CD4-positive, alpha-beta T cell (primary cell): ENCODE data around the gene MRNIP. TPM values are rescaled to one million over a fixed set of nuclear protein-coding genes. Genes with fewer than 3 reads are reported as not detected.

Experiments
- ATAC-seq: fragments of 200-7000 bp; cut with Tn5 transposase; one replicate; pipeline ENCODE4 v1.10.0; 2022; ENCODE audit warnings: mild to moderate bottlenecking; ENCODE audit not compliant: poor library complexity
- CTCF ChIA-PET: fragments of 350-600 bp; sonication (Branson Sonifier 250); formaldehyde crosslinking; loops from one replicate; lab custom pipeline; 2021; ENCODE audit warnings: antibody characterized with exemption, inconsistent platforms; lab: Charles Lee
- POLR2A ChIA-PET: fragments of 350-600 bp; sonication (Branson Sonifier 250); formaldehyde crosslinking; loops from one replicate; lab custom pipeline; 2021; ENCODE audit warnings: antibody characterized with exemption, inconsistent platforms; lab: Charles Lee
- DNase-seq, 14 experiments: peaks; one replicate each; pipeline ENCODE4 v3.0.0-alpha.2; 2013 to 2020; ENCODE audit warnings: mixed read lengths in 2 of 14
- H3K27ac ChIP-seq, 2 donors: one replicate each; pipeline versions ENCODE4 v1.5.1 to v1.7.0; 2013; ENCODE audit warnings: low read length in 2 of 2, low read depth in 1 of 2, mild to moderate bottlenecking in 1 of 2
- H3K27me3 ChIP-seq, 2 experiments: 1 replicate in 1 of 2; 2 replicates in 1 of 2; pipeline versions ENCODE4 v1.6.1 to v1.7.0; 2013; ENCODE audit warnings: low read length in 2 of 2, control low read depth in 1 of 2, mild to moderate bottlenecking in 1 of 2, moderate library complexity in 1 of 2; ENCODE audit not compliant: insufficient read depth in 2 of 2, control insufficient read depth in 1 of 2
- H3K36me3 ChIP-seq: one replicate; pipeline ENCODE4 v1.6.1; 2013; ENCODE audit warnings: low read length, control low read depth; ENCODE audit not compliant: insufficient read depth
- H3K4me1 ChIP-seq: one replicate; pipeline ENCODE4 v1.6.1; 2013; ENCODE audit warnings: low read length, control low read depth; ENCODE audit not compliant: insufficient read depth
- H3K4me3 ChIP-seq: one replicate; pipeline ENCODE4 v1.5.1; 2013; ENCODE audit warnings: mild to moderate bottlenecking, low read length, moderate library complexity
- H3K9me3 ChIP-seq, 2 experiments: 1 replicate in 1 of 2; 2 replicates in 1 of 2; pipeline versions ENCODE4 v1.6.1 to v1.7.0; 2013; ENCODE audit warnings: low read length in 2 of 2, mild to moderate bottlenecking in 2 of 2, control low read depth in 1 of 2, moderate library complexity in 1 of 2; ENCODE audit not compliant: control insufficient read depth in 1 of 2, insufficient read depth in 1 of 2
- H3K27ac Mint-ChIP-seq: one replicate; pipeline ENCODE4 v1.8.0; 2020; ENCODE audit warnings: mixed read lengths
- H3K27me3 Mint-ChIP-seq: one replicate; pipeline ENCODE4 v1.8.0; 2021; ENCODE audit warnings: mixed read lengths
- H3K36me3 Mint-ChIP-seq: one replicate; pipeline ENCODE4 v1.8.0; 2021; ENCODE audit warnings: low read depth, mixed read lengths
- H3K4me1 Mint-ChIP-seq: one replicate; pipeline ENCODE4 v1.8.0; 2021; ENCODE audit warnings: low read depth, mixed read lengths
- H3K4me3 Mint-ChIP-seq: one replicate; pipeline ENCODE4 v1.8.0; 2020; ENCODE audit warnings: mild to moderate bottlenecking, mixed read lengths
- H3K9me3 Mint-ChIP-seq: one replicate; pipeline ENCODE4 v1.8.0; 2020; ENCODE audit warnings: mixed read lengths
- CTCF ChIP-seq: fragments of 200-600 bp; IDR thresholded peaks from one replicate; pipeline ENCODE4 v1.8.0; 2022; ENCODE audit warnings: antibody characterized with exemption, mild to moderate bottlenecking
- intact Hi-C, 2 experiments: fragments of 100-400 bp; cut with DNase I in 1 of 2; cut with micrococcal nuclease in 1 of 2; formaldehyde crosslinking; loops; one replicate each; pipeline versions ENCODE4 v1.15.1 to v1.9.0; 2023 to 2025; cut with DNase I, micrococcal nuclease
- total RNA-seq, 174 experiments: library from RNA in 2 of 174; stranded (reverse) in 2 of 174; gene quantifications; one replicate each; pipeline ENCODE4 v1.2.3 and lab custom pipeline; 2021 to 2026

The MRNIP gene
- total RNA-seq, 2 experiments from 2014 or later: 31.8 to 32.8 TPM

GRCh38 chr5:179866241-179867078 is 7.8 kb upstream of the MRNIP start:
- no peaks in the 10 kb centered on the region for H3K27me3 Mint-ChIP-seq
- H3K27me3 ChIP-seq: no peaks in the 10 kb centered on the region

GRCh38 chr5:179865491-179866240 is 7.0 kb upstream of the MRNIP start:
- CTCF ChIA-PET: no interaction called here
- Histone ChIP-seq H3K4me1 (no peaks in the 10 kb centered on the region), H3K9me3 (peaks cover 0 to 8% of the 10 kb centered on the region in 2 experiments), H3K27me3 (no peaks in the 10 kb centered on the region), H3K36me3 (peaks cover 39% of the 10 kb centered on the region), H3K4me3 (no peak overlapping the region), H3K27ac (no peak overlapping the region)
- intact Hi-C loops: no loop called here
- H3K4me3 Mint-ChIP-seq: no peak overlapping the region
- peaks cover 39% of the 10 kb centered on the region for H3K36me3 Mint-ChIP-seq
- no peaks in the 10 kb centered on the region for H3K4me1 Mint-ChIP-seq
- POLR2A ChIA-PET: no interaction called here
- DNase-seq (no peak), ATAC-seq (no peak)
- no peak for TF ChIP-seq CTCF
- no peak overlapping the region for H3K27ac Mint-ChIP-seq
- no peaks in the 10 kb centered on the region for H3K9me3 Mint-ChIP-seq
- no peaks in the 10 kb centered on the region for H3K27me3 Mint-ChIP-seq

More at GRCh38 chr5:179866241-179867078, 7.8 kb upstream of the MRNIP start:
- no peak overlapping the region for H3K27ac ChIP-seq
- Mint-ChIP-seq H3K4me1 (no peaks in the 10 kb centered on the region), H3K27ac (no peak overlapping the region), H3K9me3 (no peaks in the 10 kb centered on the region), H3K36me3 (peaks cover 47% of the 10 kb centered on the region), H3K4me3 (no peak overlapping the region)
- no peak overlapping the region for H3K4me3 ChIP-seq
- no peak for TF ChIP-seq CTCF
- ATAC-seq (no peak), DNase-seq (no peak)
- ChIA-PET CTCF (no interaction called here), POLR2A (no interaction called here)
- intact Hi-C loops: no loop called here
- H3K36me3 ChIP-seq: peaks cover 46% of the 10 kb centered on the region
- no peaks in the 10 kb centered on the region for H3K4me1 ChIP-seq
- peaks cover 0 to 8% of the 10 kb centered on the region in 2 experiments for H3K9me3 ChIP-seq

GRCh38 chr5:179864686-179865085 is 6.1 kb upstream of the MRNIP start:
- Mint-ChIP-seq H3K4me1 (no peaks in the 10 kb centered on the region), H3K27ac (no peak overlapping the region), H3K27me3 (no peaks in the 10 kb centered on the region), H3K36me3 (peaks cover 37% of the 10 kb centered on the region), H3K4me3 (no peak overlapping the region), H3K9me3 (no peaks in the 10 kb centered on the region)
- intact Hi-C loops: no loop called here
- no peak for TF ChIP-seq CTCF
- DNase-seq (no peak), ATAC-seq (no peak)
- POLR2A ChIA-PET: no interaction called here
- Histone ChIP-seq H3K9me3 (peaks cover 0 to 8% of the 10 kb centered on the region in 2 experiments), H3K27ac (no peak overlapping the region), H3K27me3 (no peaks in the 10 kb centered on the region), H3K36me3 (peaks cover 30% of the 10 kb centered on the region), H3K4me1 (peaks cover under 1% of the 10 kb centered on the region), H3K4me3 (no peak overlapping the region)
- CTCF ChIA-PET: no interaction called here
